EH (cell line): ENCODE results near the gene KIF26B.
"Not testable (repeated sequence)": the region's sequence is repeated elsewhere in the genome, so short reads cannot be mapped to it uniquely, and the experiment has no call there.

Experiments used
- DNase-seq: peaks from one replicate; pipeline ENCODE4 v3.0.0-alpha.2; 2015; ENCODE audit warnings: low read depth

KIF26B gene

DNA sequence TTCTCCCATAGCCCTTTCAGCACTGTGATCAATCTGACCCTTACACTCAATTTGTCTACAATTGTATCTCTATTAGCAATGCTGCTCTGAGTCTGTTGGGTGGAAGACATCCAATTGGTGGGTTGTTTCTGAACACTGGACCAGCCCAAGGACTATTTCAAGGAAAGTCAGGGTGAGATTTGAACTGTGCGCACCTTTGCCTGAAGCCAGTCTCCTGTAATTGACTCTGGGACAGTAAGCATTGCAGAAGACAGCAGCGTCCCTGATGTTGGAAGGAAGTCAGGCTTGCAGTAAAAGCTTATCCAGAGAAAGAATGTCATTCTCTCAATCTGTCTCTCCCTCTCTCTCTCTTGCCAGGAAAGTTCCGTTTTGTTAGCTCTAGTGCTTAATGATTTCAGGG lies 233.9 kb downstream of the KIF26B start:
- DNase-seq, result no peak

DNA sequence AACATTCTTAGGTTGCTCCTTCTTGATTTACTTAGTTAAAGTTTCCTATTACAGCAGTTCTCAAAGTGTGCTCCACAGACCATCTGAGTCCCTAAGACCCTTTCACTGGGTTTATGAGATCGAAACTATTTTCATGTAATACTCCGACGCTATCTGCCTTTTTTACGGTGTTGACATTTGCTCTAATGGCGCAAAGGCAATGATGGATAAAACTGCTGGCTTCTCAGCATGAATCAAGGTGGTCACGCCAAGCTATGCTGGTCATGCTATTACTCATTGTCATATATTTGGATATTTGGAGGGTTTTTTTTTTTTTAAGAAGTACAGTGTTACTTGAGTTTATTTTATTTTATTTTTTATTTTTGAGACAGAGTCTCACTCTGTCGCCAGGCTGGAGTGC lies 235.1 kb downstream of the KIF26B start:
- DNase-seq, result no peak

DNA sequence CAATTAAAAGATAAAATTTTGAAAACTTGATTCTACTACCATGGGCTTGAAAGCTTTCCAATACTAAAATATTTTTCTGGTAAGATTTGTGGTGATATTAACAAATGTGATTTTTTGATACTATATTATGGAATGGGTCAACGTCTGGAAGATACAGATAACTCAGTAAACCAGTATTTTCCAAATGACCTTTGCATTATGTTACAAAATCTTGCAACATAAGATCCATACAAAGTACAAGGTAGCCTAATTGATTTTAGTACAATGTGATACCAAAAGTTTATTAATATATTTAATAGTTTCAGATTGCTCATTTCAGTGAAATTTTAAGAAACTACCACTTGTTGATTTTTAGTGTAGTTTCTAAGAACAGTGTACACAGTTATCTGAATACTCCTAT lies 236.2 kb downstream of the KIF26B start:
- DNase-seq, result no peak

DNA sequence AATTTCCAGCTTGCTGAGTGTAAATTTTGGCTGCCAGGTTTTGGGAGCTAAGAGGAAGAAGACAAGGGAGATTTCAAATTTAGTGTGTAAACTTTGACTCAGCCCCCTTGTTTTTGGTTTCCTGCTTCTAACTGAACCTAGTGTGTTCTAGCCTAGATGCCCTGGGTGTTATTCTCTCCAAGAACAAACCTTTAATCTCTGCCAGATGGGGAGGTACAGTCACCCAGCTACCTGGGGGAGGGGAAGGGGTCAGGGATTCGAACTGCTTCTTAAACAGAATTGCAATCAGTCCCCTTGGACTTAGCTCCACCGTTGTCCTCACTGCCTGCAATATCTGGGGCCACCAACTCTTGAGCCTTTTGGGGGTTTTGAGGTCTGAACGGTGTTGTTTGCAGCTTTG lies 238.9 kb downstream of the KIF26B start:
- no peak for DNase-seq

DNA sequence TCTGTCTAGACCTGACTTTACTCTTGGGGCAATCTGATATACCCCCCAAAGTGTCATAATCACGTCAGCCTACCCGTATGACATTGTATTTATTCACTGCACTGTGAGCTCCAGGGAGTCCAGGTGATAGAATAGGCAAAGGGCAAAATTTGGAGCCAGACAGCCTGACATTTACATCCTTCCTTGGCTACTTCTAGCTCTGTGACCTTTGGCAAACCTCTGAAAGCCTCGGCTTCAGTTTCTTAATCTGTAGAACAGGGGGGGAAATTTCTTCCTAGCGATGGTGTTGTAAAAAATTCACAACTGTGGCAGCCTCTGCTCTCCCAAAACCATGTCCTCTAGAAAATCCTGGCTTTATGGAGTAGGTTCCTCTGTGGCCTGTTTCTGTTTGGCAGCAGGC lies 240.9 kb downstream of the KIF26B start:
- no peak for DNase-seq

DNA sequence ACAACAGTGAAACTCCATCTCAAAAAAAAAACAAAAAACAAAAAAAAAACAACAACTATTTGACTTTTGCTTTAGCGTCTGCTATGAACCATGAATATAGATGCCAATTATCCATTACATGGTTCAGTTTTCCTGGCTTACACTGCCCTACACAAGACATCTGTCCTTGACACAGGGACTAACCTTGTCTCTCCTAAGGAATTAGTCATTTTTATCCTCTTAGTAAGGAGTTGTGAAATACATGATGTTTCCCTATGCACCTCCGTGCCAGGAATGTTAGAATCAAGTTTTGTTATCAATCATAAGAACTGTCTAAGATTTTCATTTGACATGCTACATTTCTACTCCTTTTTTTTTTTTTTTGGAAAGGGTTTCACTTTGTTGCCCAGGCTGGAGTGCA lies 241.8 kb downstream of the KIF26B start:
- peak; percentile 11 for DNase-seq

DNA sequence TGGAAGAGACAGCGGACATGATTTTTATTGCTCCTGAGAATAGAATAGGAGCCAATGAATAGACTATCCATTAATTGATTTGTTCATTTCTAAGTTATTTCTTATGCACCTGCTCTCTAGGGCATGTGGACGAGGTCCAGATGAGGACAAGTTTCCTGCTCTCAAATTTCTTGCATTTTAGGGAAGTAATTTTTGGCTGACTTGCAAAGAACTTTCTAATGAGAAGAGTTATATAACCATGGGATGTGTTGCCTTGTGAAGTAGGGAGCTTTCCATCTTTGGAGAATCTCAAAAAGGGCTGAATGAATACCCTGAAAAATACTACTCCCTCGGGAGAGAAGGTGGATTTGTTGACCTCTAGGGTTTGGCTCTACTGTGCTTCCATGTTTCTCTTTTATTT lies 243.0 kb downstream of the KIF26B start:
- no peak for DNase-seq

DNA sequence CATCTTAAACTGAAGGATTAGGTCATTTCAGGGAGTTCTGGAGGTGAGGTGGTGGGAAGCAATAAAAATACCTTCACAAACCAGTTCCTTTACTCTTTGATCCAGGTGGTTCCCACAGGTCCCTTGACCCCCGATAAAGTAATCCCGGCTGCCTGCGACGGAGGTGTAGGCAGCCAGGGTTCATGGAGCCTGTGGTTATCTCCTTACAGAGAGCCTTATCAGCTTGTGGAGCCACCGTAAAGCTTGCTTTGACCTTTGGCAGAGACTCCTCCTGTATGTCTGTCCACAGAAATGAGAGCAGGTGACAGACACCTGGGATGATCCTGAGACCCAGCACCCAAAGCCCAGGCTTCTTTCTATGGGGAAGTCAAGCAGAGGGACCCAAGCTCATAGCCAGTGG lies 243.4 kb downstream of the KIF26B start:
- DNase-seq, result no peak

DNA sequence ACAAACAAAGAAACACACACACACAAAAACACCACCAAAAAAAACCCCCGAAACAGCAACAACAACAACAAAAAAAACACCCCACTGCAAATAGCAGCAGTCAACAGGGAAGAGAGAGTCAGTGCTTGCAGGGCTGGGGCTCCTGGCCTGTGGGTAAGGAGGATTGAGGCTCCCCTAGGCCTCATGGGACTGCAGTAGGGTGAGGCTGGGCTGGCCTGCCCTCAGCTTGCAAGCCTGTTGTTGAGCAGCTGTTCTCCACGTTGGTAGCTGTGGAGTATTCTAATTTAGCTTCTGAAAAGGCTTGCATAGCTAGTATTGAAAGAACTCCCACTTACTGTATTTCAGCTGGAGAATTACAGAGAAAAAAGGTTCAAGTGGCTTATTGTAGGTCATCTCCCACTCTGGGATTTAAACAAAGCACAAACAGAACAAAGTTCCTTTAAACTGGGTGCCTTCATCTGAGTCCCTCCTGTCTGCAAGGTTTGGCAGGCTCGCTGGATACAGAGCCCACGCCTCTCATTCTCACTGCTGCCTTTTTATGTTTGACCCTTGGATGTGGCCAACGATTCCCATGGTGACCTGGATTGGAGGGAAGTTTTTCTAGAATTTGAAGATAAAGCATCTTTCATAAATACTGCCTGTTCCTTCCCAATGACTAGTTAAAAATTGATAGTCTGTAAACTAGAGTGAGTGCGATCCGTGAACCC lies 247.2 kb downstream of the KIF26B start:
- no peak for DNase-seq

DNA sequence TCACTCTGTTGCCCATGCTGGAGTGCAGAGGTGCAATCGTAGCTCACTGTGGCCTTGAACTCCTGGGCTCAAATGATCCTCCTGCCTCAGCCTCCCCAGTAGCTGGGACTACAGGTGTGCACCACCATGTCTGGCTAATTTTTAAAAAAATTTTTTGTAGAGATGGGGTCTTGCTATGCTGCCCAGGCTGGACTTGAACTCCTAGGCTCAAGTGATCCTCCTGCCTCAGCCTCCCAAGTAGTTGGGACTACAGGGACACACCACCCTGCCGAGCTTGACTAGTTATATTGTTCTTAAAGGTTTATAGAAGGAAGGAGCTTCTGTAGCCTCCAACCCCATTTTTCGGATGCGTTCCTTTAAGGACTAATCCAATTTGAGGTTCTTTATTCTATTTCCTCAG lies 248.2 kb downstream of the KIF26B start:
- not testable (repeated sequence) for DNase-seq

DNA sequence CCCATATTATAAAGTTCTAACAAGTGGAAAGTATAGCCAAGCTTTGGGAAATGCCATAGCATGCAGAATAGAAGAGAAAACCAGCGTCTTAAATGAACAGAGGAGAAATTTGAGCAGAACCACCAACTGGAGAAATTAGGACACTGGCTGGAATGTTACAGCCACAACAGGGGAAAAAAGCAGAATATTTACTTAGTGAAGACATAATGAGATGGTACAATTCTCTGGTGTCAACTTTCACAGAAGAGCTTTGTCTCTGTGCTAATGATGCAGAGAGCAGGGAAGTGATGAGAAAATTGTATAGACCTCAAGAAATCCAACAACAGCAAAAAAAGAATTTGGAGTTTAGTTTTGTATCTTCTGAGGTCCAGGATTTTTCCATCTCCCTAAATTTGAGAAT lies 249.7 kb downstream of the KIF26B start:
- no peak for DNase-seq

DNA sequence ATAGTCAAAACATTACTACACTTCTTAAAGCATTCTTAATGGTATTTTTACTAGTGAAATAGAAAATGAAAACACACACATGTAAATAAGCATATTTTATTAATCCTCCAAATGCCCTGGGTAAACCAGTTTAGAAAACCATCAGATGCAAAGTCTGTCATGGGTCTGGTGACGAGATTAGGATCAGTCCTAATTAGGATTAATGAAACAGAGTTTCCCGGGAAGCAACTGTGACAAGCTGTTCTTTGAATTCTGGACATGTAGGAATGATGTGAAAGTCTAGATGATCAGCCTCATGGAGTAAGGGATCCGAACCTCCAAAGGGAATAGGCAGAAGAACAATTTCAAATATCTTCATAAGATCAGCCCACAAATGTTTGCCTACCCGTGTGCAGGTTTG lies 250.2 kb downstream of the KIF26B start:
- DNase-seq, result no peak

DNA sequence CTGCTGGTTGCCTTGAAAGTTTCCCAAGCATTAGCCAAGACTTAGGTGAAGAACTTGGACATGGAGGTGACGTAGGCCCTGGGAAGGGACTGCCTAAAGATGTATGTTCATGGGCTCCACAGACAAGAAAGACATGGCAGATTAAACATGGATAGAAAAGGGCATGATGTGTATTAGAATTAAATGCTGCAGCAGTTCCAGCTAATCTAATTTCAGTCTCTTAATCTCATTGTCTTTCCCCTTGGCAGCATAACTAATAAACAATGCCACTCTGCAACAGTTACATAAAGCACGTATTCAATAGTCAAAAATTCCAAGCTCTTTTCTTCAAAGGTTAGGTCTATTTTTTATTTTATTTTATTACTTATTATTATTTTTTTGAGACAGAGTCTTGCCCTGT lies 251.6 kb downstream of the KIF26B start:
- DNase-seq, result no peak

DNA sequence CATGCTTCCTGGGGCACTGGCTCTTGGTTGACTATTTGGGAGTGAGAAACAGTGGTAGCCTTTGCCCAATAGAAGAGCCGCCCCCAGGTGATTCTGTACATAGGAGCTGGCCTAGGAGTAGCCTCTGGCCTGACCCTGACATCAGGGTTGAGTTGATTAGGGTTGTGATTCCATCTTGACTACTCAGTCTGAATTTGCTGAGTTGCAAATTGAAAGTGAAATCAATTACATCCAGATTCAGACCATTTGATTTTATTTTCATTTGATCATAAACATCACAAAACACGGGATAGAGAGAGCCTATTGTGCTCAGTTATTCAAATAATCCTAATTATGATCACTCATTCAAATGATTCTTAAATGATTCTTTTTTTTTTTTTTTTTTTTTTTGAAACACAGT lies 253.2 kb downstream of the KIF26B start:
- no peak for DNase-seq

DNA sequence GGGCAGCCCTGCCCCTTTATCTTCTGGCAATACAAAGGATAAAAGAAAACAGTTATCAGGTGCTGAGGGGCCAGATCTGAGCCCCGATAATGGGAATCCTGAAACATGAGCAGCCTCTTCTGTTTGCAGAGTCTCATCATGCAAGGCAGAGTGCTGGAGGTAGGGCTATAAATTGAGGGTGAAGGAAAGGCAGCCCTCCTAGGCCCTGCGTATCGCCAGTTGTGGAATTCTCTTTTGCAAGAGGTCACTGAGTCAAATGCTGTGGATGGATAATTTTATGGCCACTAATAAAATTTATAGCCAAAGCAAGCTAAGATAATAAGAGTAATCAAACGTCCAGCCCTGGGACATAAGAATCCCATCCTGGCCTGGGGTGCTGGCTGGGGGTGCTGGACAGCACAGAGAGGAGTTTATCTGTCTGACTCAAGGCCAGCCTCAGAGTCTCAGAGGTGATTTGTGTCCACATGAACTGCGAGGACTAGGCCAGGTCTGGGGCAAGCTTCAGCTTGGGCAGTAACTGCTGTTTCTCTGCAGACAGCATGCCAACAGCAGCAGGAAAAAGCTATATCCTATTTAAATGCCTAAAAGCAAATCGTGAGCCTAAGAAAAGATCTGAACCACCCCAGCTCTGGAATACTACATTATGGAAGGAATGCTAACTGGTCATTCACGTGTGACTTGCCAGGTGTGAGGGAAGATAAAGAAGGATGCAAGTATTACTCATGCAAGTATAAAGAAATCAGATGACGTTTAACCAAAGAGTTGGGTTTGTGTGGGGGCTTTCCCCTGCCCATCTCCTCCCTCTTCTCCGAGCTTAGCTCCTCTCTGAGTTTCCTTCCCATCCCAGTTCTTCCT lies 254.8 kb downstream of the KIF26B start:
- DNase-seq, result peak; percentile 64

DNA sequence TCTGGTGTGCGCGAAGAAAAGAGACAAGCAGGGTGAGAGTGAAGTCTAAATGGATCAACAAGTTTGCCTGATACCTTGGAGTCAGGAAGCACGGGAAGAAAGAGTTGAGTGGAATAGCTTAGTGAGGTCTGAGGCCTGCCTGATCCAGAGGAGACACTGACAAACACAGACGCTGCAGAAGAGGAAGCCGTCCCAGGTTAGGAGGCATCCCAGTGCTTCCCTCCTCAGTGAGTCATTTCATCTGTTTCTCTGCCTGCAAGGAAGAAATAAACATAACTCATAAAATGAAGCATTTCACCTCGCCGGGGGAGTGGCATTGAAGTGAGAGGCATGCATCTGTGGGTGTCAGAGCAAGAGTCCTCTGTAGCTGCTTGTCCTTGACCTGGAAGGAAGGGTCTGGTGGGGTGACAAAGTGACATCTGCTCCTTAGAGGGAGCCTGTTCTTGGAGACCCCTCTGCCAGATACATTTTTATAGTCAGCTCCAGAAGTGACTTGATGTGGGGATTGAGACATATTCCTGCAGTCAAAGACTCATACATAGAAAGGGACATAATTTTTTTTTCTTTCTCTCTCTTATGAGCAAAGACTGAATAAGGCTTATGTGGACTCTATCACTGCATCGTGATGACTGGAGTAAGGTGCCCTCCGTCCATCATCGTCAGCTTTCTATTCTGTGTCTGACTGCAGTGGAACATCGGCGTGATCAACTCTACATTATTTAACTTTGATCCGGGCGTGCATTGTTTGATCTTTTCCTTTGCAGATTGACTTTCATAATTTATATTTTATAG lies 256.7 kb downstream of the KIF26B start:
- peak; percentile 83 for DNase-seq

DNA sequence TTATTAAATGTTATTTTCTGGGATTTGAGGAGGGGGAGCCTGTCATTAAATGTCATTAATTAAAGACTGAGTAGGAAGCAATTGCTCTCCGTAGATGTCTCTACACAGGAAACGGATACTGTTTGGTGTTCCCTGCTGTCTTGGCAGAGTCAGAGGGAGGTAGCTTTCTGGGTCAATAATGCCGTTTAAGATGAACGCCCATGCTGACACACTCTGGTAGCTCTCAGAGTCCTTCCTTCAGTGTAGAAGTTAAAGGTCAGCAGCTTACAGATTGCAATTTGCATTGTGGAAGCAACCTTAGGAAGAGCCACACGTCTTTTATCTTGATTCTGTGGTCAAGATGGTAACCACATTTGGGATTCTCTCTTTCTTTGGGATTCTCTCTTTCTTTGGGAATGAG lies 257.5 kb downstream of the KIF26B start:
- no peak for DNase-seq

DNA sequence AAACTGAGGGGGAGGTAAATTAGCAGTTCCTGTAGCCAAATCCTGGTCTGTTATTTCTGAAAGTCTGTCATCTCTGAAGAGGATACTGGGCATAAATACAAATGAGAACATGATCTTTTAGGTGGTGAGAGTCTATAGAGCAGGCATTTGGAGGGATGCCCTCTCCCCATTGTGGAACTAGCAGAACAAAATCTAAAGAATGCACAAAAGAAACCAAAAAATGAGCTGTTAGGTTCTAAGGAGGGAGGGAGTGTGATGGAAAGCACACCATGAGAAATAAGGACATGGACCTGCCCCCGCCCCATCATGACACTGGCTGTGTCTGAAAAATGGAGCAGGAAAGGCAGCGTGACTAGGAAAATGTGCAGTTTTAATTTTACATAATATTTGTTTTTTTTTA lies 262.0 kb downstream of the KIF26B start:
- DNase-seq, result peak; percentile 9

DNA sequence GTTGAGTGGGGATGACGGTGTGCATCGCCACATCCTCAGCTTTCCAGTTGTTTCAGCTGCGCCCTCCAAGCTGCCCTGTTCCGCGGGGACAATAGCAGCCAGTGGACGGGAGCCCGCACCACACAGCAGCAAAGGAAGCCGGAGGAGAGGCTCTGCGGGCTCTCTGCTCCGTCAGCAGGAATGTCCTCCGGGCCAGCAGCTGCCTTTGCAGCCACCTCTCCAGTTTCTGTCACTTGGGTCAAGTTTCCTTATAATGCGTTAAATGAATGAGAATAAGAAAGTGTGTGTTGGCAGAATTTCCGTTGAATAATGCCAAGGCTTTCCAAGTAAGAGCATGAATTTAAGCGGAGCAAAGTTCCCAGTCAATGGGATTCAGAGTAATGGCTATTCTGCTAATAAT lies 263.3 kb downstream of the KIF26B start:
- no peak for DNase-seq

DNA sequence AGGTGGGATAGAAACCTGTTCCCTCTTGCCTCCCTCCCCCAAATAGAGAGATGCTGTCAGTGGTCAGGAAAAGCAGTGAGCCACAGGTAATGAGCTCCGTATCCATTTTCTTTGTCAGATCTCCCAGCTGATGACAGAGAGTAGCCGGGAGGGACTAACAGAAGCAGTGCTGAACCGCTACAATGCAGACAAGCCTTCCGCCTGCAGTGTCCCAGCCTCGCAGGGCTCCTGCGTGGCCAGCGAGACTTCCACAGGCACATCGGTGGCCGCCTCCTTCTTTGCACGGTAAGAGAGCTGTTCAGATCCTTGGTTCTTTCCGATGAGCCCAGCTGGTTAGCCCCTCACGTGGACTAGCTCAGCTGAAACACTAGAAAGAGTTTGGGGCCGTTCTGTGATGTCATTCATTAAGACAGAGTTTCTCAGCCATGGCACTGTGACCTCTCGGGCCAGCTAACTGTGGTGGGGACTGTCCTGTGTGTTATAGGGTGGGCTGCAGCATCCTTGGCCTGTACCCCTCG lies 264.7 kb downstream of the KIF26B start:
- no peak for DNase-seq

DNA sequence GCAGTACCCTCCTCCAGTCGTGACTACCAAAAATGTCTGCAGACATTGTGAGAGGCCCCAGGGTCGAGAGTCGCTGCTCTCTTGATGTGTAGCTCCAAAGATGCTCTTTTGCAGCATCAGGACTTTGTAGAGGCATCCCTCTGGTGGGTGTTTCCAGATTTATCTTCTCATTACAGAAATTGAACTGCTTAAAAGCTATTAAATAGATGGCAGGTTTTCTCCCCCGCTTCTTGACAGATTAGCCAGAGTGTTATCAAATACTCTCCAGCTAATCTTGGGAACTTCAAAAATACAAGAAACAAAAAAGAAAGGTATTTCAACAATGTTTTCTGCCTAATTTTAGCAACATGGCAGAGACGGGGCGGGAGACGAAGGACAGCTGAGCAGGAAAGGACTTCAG lies 265.2 kb downstream of the KIF26B start:
- no peak for DNase-seq

DNA sequence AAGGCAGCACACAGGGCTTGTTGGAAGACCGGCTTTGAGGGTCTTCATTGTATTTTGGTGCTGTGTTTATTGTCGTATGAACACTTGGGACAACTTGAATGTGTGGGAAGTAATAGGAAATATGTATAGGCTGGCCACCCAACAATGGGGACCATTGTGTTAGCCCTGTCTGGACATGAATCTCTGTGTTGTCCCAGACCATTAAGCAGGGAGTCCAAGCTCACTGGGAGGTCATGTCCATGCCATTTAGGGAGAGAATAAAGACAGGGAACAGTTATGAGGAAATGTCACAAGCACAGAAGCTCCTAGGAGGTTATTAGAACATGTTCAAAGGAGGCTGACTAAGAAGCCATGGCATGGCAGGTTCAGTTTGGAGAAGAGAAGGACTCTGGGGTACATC lies 266.1 kb downstream of the KIF26B start:
- DNase-seq, result no peak

DNA sequence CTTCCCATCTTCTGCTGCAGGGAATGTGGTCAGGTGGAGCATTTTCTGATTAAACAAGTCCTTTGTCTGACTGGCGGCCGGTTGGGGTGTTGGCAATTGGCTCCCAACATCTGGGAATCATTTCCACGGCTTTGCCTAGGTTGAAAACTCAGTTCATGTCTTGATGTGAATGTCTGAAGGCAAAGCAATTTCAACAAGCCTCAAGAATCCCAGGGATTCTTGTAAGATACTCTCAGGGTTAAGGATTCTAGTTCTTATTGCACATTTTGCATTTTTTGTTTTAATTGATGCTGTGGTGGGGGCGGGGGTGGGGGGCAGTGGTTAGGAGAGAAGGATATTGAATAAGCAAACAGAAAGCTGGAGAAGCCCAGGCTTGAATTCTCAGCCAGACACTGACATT lies 273.9 kb downstream of the KIF26B start:
- DNase-seq, result peak; percentile 7
